Measurements from ENCODE around the gene TSPEAR.

Gene TSPEAR

DNA sequence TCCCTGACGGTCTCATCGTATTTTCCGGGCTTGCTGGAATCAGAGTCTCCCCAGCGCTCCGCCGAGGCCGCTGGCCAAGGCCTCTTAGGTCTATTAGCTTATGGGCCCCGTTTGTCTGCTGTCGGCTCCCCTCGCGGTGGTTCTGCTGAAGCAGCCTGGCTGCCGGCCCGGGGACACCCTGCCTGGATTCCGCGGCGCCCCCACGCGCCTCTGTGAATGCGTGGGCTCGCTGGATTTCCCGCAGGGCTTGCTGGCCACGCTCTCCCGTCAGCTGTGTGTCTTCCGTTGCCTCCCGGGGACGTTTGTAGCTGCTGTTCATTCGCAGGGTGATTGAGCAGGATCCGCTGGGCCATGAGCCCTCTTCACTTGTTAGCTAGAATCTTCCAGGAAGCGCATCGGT is 247.6 kb downstream of the TSPEAR start:
- Histone ChIP-seq H3K9me3 (no peaks in the 10 kb centered on the region), H3K4me1 (ENCODE audit: control insufficient read depth in 1 of 2, insufficient read depth in 1 of 2, low read depth in 1 of 2, low read length in 1 of 2) (no peaks in the 10 kb centered on the region), H3K27ac (no peak overlapping the region), H3K36me3 (no peaks in the 10 kb centered on the region), H3K4me3 (ENCODE audit: low read depth in 1 of 2, low read length in 1 of 2) (no peak overlapping the region), H3K27me3 (no peaks in the 10 kb centered on the region)
- TF ChIP-seq, protein P1, sequence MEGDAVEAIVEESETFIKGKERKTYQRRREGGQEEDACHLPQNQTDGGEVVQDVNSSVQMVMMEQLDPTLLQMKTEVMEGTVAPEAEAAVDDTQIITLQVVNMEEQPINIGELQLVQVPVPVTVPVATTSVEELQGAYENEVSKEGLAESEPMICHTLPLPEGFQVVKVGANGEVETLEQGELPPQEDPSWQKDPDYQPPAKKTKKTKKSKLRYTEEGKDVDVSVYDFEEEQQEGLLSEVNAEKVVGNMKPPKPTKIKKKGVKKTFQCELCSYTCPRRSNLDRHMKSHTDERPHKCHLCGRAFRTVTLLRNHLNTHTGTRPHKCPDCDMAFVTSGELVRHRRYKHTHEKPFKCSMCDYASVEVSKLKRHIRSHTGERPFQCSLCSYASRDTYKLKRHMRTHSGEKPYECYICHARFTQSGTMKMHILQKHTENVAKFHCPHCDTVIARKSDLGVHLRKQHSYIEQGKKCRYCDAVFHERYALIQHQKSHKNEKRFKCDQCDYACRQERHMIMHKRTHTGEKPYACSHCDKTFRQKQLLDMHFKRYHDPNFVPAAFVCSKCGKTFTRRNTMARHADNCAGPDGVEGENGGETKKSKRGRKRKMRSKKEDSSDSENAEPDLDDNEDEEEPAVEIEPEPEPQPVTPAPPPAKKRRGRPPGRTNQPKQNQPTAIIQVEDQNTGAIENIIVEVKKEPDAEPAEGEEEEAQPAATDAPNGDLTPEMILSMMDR (IDR thresholded peaks at IDR 0.05) = no peak

DNA sequence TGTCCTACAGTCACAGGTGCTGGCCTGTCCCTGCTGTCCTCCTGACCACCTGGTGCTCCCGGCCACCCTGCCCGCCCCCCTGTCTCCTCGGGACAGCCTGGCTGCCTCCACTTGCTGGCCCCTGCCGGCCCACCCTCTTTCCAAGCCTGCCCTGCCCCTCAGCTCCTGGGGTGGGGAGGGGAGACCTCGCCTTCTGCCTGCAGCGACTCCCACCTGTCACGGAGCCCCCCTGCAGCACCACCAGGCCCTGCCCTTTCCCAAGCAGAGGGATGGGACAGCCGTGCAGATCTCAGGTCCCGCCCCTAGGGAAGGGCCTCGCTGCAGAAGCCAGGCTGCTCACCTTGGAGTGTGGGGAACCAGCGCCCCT is 248.6 kb downstream of the TSPEAR start:
- Histone ChIP-seq H3K27me3 (no peaks in the 10 kb centered on the region), H3K4me1 (ENCODE audit: control insufficient read depth in 1 of 2, insufficient read depth in 1 of 2, low read depth in 1 of 2, low read length in 1 of 2) (no peaks in the 10 kb centered on the region), H3K27ac (no peak overlapping the region), H3K9me3 (no peaks in the 10 kb centered on the region), H3K36me3 (no peaks in the 10 kb centered on the region), H3K4me3 (ENCODE audit: low read depth in 1 of 2, low read length in 1 of 2) (no peak overlapping the region)
- TF ChIP-seq, protein P1 (IDR thresholded peaks at IDR 0.05) = no peak

DNA sequence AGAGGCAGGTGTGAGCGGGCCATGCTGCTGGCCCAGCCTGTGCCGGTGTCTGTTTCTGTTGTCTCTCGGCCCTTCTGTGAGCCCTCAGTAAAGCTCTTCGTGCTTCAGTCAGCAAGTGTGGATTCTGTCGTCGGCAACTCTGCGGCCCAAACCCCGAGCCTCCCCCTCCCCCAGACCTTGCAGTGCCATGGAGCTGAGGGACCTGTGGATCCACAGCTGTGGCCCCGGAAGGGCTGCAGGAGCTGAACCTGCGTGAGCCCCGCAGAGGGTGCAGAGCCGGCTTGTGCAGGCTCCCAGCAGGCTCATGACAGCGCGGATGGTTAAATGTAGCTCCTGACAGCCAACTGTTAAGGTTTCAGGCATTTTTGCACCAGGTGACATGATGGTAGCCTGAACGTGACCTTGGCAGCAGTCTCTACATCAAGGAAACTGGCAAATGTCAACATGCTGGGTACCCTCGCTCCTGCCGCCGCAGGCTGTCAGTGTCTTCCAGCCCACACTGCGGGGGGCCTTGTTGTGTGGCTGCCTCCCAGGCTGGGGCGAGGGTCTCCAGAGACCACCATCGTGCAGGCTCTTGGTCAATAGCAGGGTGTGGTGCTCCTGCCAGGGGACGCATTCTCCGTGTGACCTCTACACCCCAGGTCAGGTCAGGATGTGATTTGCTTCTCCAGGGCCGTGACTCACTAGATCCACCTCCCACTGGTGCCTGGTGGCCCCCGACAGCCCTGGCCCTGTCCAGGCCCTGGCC is 249.1 kb downstream of the TSPEAR start:
- H3K27me3 ChIP-seq = no peaks in the 10 kb centered on the region
- H3K36me3 ChIP-seq = no peaks in the 10 kb centered on the region
- H3K4me1 ChIP-seq (ENCODE audit: control insufficient read depth in 1 of 2, insufficient read depth in 1 of 2, low read depth in 1 of 2, low read length in 1 of 2) = no peaks in the 10 kb centered on the region
- no peak overlapping the region for H3K4me3 ChIP-seq (ENCODE audit: low read depth in 1 of 2, low read length in 1 of 2)
- no peaks in the 10 kb centered on the region for H3K9me3 ChIP-seq
- TF ChIP-seq, protein P1 (IDR thresholded peaks at IDR 0.05) = no peak
- no peak overlapping the region for H3K27ac ChIP-seq

DNA sequence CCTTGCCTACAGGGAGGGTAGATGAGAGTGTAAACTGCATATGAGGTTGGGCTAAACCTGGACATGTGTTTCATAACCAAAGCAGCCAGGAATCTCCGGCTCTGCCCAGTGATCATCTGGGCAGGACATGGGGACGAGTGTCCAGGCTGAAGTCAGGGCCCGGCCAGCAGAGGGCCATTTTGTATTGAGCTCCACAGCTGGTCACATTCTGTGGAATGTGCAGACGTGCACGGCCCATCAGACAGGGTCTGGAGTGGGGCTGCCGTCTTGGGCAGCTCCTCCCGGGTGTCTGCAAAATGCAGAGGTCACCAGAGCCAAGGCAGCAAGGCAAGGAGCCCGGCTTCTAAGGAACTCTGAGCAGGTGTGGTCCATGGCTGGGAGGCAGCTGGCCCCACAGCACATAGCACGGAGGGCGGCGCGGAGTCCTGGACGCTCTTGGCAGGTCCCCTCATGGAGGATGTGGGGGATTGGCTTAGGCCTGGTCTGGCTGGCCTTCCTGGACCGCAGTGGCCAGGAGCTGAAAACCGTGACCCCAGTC is 249.8 kb downstream of the TSPEAR start:
- H3K9me3 ChIP-seq = no peaks in the 10 kb centered on the region
- H3K4me1 ChIP-seq (ENCODE audit: control insufficient read depth in 1 of 2, insufficient read depth in 1 of 2, low read depth in 1 of 2, low read length in 1 of 2) = no peaks in the 10 kb centered on the region
- TF ChIP-seq, protein P1 (IDR thresholded peaks at IDR 0.05) = no peak
- H3K27ac ChIP-seq = no peak overlapping the region
- no peak overlapping the region for H3K4me3 ChIP-seq (ENCODE audit: low read depth in 1 of 2, low read length in 1 of 2)
- no peaks in the 10 kb centered on the region for H3K27me3 ChIP-seq
- no peaks in the 10 kb centered on the region for H3K36me3 ChIP-seq

DNA sequence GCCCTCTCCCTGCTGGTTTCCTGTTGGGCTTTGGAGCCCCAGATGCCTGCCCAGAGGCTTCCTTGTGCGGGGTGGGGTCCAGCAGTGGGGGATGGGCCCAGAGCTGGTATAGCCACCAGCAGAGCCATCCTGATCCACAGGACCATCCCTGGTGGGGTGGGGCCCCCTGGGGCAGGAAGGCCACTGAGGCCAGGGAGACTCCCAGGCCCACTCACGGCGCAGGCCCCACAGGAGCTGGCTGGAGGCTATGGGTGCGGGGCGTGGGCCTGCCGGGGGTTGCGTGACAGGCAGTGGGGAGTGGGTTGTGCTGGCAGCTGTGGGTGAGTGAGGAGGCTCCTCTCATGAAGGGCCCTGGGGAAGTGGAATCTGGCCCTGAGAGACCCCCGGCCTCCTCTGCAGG is 250.4 kb downstream of the TSPEAR start:
- Histone ChIP-seq H3K27me3 (peaks cover 4% of the 10 kb centered on the region), H3K9me3 (no peaks in the 10 kb centered on the region), H3K27ac (no peak overlapping the region), H3K4me1 (ENCODE audit: control insufficient read depth in 1 of 2, insufficient read depth in 1 of 2, low read depth in 1 of 2, low read length in 1 of 2) (peaks cover 4% of the 10 kb centered on the region in 2 experiments), H3K4me3 (ENCODE audit: low read depth in 1 of 2, low read length in 1 of 2) (no peak overlapping the region), H3K36me3 (no peaks in the 10 kb centered on the region)
- TF ChIP-seq, protein P1 (IDR thresholded peaks at IDR 0.05) = no peak

Measured in neutrophil (primary cell).